Frontal cortex (tissue), 4 donors: ENCODE data around the gene NPIPB4. TPM values are rescaled to one million over a fixed set of nuclear protein-coding genes. Genes with fewer than 3 reads are reported as not detected.
"Not testable (repeated sequence)": the region's sequence is repeated elsewhere in the genome, so short reads cannot be mapped to it uniquely, and the experiment has no call there.

Experiments
- DNase-seq, 2 donors: peaks; one replicate each; pipeline ENCODE4 v3.0.0; 2012; ENCODE audit warnings: low spot score in 2 of 2
- FAIRE-seq: peaks from 2 replicates; lab custom pipeline; 2012; peaks lifted over from hg19 to GRCh38; lab: Jason Lieb, UNC
- total RNA-seq: library from RNA; depleted of rRNA; stranded (reverse); fragments of >200 nt; gene quantifications from one replicate; pipeline ENCODE4 v1.2.3, GENCODE V29; 2014
- donor health status: control.
- donor health status: control.
- donor health status: control.

Gene NPIPB4
- total RNA-seq = 38.3 TPM

DNA sequence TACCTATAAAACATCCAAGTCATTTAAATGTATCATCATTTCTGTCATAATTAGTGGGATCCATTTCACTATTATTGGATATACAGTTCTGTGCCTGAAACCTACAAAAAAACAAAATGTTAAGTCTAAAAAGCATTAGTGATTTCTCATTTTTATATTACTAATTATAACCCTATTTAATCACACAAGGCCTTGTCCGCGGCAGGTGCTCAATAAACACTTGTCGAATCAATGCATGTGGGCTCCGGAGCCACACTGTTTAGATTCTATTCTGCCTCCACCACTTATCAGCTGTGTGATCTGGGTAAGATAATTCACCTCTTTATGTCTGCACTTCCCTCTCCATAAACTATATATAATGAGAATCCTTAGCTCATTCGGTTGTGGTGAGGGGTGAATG, at the start of gene NPIPB4:
TSS of gene NPIPB4 (minus strand) at position 101 of the 400 bp plus-strand sequence. CDS start 378 bp downstream, outside the sequence.
- FAIRE-seq, DNase-seq: not testable (repeated sequence)

DNA sequence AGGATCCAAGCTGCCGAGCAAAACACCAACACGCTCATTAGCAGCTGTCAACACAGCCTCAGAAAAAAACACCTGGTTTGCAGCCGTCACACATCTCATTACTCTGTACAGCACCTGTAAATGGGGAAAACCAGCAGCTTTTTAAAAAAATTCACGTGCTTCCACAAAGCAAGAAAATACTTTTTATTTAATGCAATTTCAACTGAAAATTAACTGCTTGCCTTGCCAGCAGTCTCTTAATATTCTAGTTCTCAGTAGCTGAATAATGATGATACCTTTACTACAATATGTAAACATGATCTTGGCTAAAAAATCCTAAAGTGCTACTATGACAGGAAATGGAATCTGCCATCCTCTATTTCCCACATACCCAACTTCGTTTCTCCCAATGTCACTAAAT, 41.4 kb upstream of the NPIPB4 start:
- not testable (repeated sequence) for FAIRE-seq, DNase-seq

DNA sequence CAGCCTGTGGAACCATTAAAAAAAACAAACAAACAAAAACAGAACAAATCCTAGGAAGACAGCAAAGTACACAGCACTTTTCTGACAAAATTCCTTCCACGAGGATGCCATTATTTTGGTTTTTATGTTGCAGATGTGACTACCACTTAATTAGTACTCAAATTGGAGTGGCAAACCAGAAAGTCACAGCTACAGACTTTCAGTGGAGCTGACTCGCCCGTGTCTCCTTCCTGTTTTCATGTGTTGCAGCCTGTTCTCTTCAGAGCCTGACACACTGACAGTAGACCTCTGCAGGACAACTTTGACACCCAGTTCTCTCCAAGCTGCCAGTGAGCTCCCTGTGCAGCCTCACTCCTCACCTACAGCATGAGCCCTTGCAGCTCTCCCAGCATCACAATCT, 24.4 kb upstream of the NPIPB4 start:
- not testable (repeated sequence) for FAIRE-seq, DNase-seq

DNA sequence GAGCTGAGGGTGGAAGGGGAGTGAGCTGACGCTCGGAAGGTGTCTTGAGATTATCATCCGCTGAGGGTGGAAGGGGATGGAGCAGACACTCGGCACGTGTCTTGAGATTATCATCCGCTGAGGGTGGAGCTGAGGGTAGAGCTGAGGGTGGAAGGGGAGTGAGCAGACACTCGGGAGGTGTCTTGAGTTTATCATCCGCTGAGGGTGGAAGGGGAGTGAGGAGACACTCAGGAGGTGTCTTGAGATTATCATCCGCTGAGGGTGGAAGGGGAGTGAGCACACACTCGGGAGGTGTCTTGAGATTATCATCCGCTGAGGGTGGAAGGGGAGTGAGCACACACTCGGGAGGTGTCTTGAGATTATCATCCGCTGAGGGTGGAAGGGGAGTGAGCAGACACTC, 20.4 kb downstream of the NPIPB4 start:
- DNase-seq, FAIRE-seq: not testable (repeated sequence)

DNA sequence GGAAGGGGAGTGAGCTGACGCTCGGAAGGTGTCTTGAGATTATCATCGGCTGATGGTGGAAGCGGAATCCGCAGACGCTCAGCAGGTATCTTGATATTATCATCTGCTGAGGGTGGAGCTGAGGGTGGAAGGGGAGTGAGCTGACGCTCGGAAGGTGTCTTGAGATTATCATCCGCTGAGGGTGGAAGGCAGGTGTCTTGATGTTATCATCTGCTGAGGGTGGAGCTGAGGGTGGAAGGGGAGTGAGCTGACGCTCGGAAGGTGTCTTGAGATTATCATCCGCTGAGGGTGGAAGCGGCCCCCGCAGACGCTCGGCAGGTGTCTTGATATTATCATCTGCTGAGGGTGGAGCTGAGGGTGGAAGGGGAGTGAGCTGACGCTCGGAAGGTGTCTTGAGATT, 21.2 kb downstream of the NPIPB4 start:
- FAIRE-seq = not testable (repeated sequence)

DNA sequence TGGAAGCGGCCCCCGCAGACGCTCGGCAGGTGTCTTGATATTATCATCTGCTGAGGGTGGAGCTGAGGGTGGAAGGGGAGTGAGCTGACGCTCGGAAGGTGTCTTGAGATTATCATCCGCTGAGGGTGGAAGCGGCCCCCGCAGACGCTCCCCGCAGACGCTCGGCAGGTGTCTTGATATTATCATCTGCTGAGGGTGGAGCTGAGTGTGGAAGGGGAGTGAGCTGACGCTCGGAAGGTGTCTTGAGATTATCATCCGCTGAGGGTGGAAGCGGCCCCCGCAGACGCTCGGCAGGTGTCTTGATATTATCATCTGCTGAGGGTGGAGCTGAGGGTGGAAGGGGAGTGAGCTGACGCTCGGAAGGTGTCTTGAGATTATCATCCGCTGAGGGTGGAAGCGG, 21.8 kb downstream of the NPIPB4 start:
- DNase-seq, FAIRE-seq: not testable (repeated sequence)

More for the DNA sequence above, 21.2 kb downstream of the NPIPB4 start:
- DNase-seq = not testable (repeated sequence)

DNA sequence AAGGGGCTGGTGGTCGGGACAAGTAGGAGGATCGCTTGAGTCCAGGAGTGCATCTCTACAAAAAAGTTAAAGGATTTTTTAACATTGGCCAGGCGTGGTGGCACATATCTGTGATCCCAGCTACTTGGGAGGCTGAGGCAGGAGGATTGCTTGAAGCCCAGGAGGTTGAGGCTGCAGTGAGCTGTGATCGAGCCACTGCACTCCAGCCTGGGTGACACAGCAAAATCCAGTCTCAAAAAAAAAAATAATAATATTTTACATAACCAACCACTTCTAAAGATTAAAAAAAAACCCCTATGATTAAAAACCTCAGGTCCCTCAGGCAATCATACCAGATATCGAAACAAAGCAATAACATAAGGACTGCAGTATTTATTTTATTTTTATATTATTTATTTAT, 23.3 kb downstream of the NPIPB4 start:
- not testable (repeated sequence) for DNase-seq, FAIRE-seq

DNA sequence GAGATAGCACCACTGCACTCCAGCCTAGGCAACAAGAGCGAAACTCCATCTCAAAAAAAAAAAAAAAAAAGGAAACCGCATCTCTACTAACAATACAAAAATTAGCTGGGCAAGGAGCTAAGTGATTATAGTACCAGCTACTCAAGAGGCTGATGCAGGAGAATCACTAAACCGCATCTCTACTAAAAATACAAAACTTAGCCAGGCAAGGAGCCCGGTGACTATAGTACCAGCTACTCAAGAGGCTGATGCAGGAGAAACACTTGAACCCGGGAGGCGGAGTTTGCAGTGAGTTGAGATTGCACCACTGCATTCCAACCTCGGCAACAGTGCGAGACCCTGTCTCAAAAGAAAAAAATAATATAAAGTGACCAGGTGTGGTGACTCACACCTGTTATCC, 27.6 kb downstream of the NPIPB4 start:
- not testable (repeated sequence) for FAIRE-seq, DNase-seq

DNA sequence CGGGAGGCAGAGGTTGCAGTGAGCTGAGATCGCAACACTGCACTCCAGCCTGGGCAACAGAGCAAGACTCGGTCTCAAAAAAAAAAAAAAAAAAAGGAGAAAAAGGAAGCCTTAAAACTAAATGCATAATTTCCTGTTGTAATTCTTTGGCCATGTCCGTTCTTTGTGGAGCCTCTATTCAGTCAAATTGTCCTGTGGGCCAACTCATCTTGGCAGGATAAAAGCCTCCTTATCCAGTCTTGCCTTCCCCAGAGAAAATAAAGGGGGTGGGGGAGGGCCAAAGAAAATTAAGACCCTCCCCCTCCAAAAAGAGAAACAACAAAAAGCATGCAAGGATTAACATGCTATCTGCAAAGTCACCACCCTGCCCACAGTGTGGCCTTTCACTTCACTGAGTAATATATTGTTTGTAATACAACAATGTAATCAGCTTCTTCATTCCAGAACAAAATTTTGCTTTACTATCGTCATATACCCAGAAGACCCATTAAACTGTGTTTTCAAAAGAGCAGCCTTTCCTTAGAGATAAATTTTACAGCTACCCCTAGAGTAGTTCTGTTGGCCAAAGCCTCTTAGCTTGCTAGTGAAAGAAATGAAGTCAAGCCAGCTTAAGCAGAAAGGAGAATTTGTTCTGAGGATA, 31.4 kb downstream of the NPIPB4 start:
- not testable (repeated sequence) for DNase-seq, FAIRE-seq

DNA sequence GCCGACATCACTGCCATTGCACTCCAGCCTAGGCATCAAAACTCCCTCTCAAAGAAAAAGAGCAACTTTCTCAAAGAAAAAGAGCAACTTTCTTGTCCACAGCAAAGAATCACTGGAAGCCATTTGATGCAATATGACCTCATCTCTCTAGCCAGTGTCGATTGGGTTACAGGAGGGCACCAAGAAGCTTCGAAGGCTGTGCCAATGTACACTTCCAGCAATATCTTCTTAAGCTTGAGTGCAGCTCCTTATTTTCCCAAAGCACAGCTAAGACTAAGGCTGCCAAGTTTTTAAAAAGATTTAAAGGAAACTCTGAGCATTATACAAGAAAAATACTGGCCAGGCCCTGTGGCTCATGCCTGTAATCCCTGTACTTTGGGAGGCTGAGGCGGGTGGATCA, 32.0 kb downstream of the NPIPB4 start:
- not testable (repeated sequence) for DNase-seq, FAIRE-seq

DNA sequence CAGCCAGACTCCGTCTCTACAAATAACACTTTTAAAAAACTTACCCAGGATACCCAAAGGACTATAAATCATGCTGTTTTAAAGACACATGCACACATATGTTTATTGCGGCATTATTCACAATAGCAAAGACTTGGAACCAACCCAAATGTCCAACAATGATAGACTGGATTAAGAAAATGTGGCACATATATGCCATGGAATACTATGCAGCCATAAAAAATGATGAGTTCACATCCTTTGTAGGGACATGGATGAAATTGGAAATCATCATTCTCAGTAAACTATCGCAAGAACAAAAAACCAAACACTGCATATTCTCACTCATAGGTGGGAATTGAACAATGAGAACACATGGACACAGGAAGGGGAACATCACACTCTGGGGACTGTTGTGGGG, 34.3 kb downstream of the NPIPB4 start:
- not testable (repeated sequence) for DNase-seq, FAIRE-seq

DNA sequence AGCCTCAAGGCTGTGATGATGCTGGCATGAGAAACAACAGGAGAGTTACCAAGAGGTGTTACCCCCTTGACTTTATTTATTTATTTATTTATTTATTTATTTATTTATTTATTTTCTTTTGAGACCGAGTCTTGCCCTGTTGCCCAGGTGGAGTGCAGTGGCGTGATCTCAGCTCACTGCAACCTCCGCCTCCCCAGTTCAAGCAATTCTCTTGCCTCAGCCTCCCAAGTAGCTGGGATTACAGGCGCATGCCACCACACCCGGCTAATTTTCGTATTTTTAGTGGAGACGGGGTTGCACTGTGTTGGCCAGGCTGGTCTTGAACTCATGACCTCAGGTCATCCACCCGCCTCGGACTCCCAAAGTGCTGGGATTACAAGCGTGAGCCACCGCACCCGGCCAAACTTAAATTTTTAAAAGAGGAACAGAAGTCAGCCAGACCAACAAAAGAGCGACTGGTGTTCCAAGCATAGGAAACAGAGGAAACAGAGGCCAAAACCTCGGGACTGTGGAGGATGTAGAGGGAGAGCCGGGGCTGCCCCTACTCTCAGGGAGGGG, 36.6 kb downstream of the NPIPB4 start:
- not testable (repeated sequence) for FAIRE-seq, DNase-seq

DNA sequence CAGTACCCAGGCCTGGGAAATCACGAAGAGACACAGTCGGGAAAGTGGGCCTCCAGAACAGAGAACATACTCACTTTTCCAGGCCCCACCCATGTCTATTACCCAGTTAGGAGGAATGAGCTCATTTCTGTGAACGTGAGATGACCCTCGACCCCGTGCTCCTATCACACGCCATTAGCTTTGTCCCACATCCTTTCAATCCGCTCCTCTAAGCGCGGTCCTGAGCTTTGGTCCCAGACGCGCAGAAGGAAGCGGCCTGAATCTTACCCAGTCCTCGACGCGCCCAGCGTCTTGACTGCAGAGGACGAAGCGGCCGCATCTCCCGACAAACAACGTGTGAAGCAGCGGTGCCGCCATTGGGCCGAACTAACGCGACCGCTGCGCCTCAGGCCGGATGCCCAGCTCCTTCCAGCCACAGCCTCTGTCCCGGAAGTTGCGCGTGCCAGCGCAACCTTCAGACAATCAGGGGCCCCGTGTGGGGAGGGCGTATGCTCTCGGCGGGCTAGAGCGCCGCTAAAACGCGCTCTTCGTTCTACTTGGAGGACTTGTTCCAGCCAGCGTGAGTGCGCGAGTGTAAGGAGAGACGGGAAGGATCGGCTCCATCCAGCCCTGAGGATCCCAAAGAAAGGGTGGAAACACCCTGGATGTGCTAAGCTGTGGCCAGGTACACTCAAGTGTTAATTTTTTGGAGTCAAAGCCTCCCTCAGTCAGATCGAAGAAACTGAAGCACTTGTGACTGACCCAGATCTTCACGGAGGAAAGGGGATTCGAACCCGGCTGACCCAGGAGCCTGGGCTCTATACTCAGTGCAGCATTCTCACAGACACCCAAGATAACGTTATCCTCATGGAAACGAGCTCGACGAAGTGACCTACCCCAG, 37.3 kb downstream of the NPIPB4 start:
- peak in 1 of 2 donors; percentile 29 for DNase-seq
- not testable (repeated sequence) for FAIRE-seq

DNA sequence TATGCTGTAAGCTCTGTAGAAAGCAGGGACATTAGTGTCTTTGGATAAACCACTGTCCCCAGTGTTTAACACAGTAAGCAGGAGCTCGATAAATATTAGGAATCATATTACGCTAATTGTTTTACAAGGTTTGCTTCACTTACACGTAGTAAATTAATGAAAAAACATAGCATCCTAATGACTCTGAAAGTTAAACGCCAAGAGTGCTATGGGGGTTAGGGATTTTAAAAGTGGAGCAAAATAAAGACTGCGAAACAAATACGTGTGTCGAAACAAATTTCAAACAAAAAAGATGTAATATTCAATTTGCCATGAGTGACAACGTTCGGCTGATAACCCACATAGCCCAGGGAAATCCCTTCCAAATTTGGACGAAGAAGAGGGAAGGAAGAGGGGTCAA, 37.9 kb downstream of the NPIPB4 start:
- FAIRE-seq, DNase-seq: not testable (repeated sequence)

DNA sequence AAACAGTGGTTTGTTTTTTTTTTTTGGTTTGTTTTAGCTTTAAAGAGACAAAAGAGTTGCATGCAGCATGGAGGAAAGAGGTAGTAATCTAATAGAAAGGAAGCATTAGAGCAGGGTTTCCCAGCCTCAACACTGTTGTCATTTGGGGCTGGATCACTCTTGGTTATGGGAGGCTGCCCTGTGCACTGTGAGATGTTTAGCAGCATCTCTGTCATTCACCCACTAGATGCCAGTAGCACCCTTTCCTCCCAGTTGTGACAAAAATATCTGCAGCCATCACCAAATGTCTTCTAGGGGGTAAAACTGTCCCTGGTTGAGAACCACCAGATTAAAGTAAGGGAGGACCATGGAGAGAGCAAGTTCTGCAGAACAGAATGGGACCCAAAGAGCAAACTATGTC, 40.5 kb downstream of the NPIPB4 start:
- DNase-seq, FAIRE-seq: not testable (repeated sequence)

DNA sequence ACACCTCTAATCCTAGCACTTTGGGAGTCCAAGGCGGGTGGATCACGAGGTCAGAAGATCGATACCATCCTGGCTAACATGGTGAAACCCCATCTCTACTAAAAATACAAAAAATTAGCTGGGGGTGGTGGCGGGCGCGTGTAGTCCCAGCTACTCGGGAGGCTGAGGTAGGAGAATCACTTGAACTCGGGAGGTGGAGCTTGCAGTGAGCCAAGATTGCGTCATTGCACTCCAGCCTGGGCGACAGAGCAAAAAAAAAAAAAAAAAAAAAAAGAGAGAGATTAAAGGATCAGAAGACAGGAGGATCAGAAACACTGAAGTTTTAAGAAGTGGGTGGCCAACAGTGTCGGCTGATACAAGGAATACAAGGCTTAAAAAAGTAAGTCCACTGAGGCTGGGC, 41.9 kb downstream of the NPIPB4 start:
- DNase-seq, FAIRE-seq: not testable (repeated sequence)

DNA sequence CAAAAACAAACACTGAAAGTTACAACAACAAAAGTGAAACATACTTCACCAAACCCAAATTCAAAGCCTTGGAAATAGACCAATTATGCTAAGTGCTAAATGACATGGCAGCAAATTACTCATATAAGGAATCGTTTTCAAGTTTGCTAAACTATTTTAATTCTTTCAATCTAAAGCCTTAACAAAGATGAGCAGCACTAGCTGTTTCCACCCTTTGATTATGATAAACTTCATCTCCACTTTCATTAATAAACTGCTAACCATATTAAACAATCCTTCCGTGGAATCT, 55.2 kb downstream of the NPIPB4 start:
- not testable (repeated sequence) for DNase-seq, FAIRE-seq

DNA sequence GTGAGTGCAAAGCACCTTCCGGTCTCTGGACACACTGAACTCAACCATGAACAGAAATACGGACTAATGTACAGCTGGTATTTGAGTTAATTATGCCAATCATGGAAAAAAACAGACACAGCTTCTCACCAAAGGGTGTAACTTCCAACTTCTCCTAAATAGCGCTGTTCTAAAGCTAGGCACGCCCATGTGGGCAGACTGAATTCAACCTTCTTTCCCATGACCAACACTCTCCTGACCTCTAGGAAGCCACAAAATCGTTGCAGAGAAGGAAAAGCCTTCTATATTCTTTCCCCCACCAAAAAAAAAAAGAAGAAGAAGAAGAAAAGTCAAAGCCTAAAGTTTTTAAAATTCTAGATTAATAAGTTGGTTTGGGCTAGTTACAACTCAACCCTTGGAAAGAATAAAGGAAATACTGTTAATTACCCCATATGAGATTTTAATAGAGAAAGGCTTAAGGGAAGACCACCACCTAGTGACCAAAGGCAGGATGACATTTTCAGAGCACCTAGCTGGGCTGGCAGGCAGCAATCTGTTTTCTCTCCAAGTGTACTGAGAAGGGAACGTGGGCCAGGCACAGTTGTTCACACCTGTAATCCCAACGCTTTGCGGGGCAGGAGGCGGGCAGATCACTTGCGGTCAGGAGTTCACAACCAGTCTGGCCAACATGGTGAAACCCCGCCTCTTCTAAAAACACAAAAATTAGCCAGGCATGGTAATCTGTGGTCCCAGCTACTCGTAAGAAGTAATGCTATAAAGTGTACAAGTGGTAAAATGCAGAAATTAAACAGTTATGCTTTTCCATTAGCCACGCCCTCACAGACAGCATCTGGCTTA, 55.8 kb downstream of the NPIPB4 start:
- DNase-seq, FAIRE-seq: not testable (repeated sequence)

DNA sequence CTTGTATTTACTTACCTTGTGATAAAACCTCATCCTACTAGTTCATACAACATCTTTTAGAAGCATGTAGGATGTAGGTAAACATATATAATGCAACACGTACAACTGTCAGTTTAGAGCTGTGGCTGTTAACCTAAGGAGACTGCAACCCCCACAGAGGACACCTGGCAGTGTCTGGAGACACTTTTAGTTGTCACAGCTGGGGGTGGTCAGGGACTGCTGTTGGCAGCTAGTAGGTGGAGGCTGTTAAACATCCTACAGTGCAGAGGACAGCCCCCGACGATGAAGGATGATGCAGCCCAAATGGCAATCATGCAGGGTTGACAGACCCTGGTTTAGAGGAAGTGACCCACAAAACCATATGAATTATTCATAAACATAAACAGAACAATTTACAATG, 59.0 kb downstream of the NPIPB4 start:
- not testable (repeated sequence) for FAIRE-seq, DNase-seq

DNA sequence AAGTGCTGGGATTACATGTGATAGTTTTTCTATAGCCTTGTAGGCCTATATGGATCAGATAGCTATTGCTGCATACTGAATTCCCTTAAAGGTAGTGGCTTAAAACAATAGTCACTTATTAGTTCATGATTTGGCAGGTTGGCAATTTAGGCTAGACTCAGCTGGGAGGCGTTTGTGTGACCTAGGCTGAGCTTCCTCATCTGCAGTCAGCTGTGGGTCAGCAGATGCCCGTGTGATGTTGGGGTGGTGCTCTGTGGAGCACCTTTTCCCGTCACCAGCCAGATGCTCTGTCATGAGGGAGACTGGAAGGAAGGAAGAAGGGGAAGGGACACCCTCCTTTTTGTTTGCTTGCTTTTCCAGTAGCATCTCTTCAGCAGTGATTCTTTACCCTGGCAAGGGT, 64.2 kb downstream of the NPIPB4 start:
- not testable (repeated sequence) for FAIRE-seq, DNase-seq
